Ovary (tissue), 3 donors: Measurements from ENCODE around the gene THADA.

Source experiments
- POLR2A ChIP-seq: fragments of 450-650 bp; IDR thresholded peaks from one replicate; pipeline ENCODE4 v1.6.1; 2017; ENCODE audit warnings: antibody characterized with exemption, mild to moderate bottlenecking, moderate library complexity
- TF ChIP-seq, protein P1 (sequence below), 3 donors: fragments of 450-650 bp in 2 of 3; fragments of 200-600 bp in 1 of 3; IDR thresholded peaks; one replicate each; pipeline versions ENCODE4 v1.5.1 to v1.8.0; 2016 to 2022; ENCODE audit warnings: antibody characterized with exemption in 3 of 3, mild to moderate bottlenecking in 1 of 3
- donor health status: DM: no; HTN: no; CAD: no.

DNA sequence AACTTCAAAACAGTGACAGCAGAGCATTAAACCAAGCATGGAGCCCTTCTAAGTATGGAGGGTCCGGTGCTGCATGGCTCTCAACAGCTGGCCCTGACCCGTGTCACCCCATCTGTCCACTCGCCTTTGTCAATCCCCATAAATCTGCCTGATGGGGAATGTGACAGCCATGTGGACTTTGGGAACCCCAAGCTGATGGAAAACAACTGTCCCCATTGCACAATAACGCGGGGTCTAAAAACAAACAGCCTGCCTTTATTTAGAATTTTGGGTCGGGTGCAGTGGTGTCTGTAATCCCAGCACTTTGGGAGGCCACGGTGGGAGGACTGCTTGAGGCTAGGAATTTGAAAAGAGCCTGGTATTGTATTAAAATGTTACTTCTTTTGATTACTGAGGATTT, 17.1 kb upstream of the THADA start:
- no peak for TF ChIP-seq POLR2A
- TF ChIP-seq, protein P1, sequence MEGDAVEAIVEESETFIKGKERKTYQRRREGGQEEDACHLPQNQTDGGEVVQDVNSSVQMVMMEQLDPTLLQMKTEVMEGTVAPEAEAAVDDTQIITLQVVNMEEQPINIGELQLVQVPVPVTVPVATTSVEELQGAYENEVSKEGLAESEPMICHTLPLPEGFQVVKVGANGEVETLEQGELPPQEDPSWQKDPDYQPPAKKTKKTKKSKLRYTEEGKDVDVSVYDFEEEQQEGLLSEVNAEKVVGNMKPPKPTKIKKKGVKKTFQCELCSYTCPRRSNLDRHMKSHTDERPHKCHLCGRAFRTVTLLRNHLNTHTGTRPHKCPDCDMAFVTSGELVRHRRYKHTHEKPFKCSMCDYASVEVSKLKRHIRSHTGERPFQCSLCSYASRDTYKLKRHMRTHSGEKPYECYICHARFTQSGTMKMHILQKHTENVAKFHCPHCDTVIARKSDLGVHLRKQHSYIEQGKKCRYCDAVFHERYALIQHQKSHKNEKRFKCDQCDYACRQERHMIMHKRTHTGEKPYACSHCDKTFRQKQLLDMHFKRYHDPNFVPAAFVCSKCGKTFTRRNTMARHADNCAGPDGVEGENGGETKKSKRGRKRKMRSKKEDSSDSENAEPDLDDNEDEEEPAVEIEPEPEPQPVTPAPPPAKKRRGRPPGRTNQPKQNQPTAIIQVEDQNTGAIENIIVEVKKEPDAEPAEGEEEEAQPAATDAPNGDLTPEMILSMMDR (IDR thresholded peaks at IDR 0.05), result no peak
